Heart left ventricle (tissue), 13 donors: ENCODE results near the gene MORC1.

ENCODE experiments used
- CTCF ChIP-seq, 12 donors: fragments of 200-600 bp; sonication (generic) in 4 of 12; IDR thresholded peaks; one replicate each; pipeline versions ENCODE4 v1.5.0 to v1.8.0; 2018 to 2022; ENCODE audit warnings: antibody characterized with exemption in 12 of 12, mild to moderate bottlenecking in 5 of 12
- POLR2A ChIP-seq, 2 donors: fragments of 450-650 bp; IDR thresholded peaks; one replicate each; pipeline ENCODE4 v1.6.1; 2017; ENCODE audit warnings: antibody characterized with exemption in 2 of 2, mild to moderate bottlenecking in 2 of 2, moderate library complexity in 2 of 2
- donor health status: ischemic (EF 13 %, LVEDD 7.1; RV severe dilation, severe dysfunction).
- donor health status: DM: no; HTN: yes; CAD: no.
- donor health status: DM: no; HTN: no; CAD: no.
- donor health status: ischemic (EF 25% LVEDD 6.9; RV normal size, moderate dysfunction).
- donor health status: ischemic (EF 25% LVEDD 5.7; RV mildly dilated, moderate dysfunction).
- donor health status: ischemic (EF 35%, LVEDD 5.7; RV mildly dilated, moderate dysfunction).
- donor health status: nonischemic (EF 11% LVEDD 7.7; RV severe dilation, severe dysfunction).
- donor health status: DM: yes; HTN: yes; CAD: no.
- donor health status: PGD.
- donor health status: ischemic (EF 29% LVEDD 5.4; RV normal size, mild dysfunction).
- donor health status: nonischemic (EF 23%, LVEDD 6.1; RV moderate dilation, normal function).

- TF ChIP-seq CTCF (IDR thresholded peaks at IDR 0.05), result no peak
- no peak for TF ChIP-seq POLR2A (IDR thresholded peaks at IDR 0.05)
Measured at GRCh38 chr3:109059264-109059663, 58.7 kb downstream of the MORC1 start.
